Neural cell (in vitro differentiated cells): ENCODE results near the gene CXCL16.

Experiments
- CTCF ChIP-seq: fragments of 450-650 bp; IDR thresholded peaks from 2 replicates; pipeline ENCODE4 v1.5.1; 2014; ENCODE audit warnings: antibody characterized with exemption, mild to moderate bottlenecking, moderate library complexity; ENCODE audit not compliant: poor library complexity, severe bottlenecking
- EZH2 ChIP-seq: fragments of 200-600, 300-800 bp; shearing (Covaris generic), sonication (generic); IDR thresholded peaks from 2 replicates; pipeline ENCODE4 v1.6.1; 2014; ENCODE audit warnings: antibody characterized with exemption, low read length, borderline replicate concordance, mild to moderate bottlenecking; ENCODE audit not compliant: insufficient read depth, poor library complexity, severe bottlenecking
- POLR2AphosphoS5 ChIP-seq: IDR thresholded peaks from 2 replicates; pipeline ENCODE4 v1.6.1; 2012
- RAD21 ChIP-seq: fragments of 450-650 bp; conservative IDR thresholded peaks from 2 replicates; pipeline ENCODE4 v1.6.1; 2014; ENCODE audit warnings: antibody characterized with exemption, mild to moderate bottlenecking, moderate library complexity
- REST ChIP-seq: IDR thresholded peaks from 2 replicates; pipeline ENCODE4 v1.6.1; 2012; ENCODE audit warnings: borderline replicate concordance

- TF ChIP-seq REST (no peak), POLR2AphosphoS5 (no peak), EZH2 (no peak), CTCF (no peak), RAD21 (no peak)
Observed at GRCh38 chr17:4766723-4767122, 27.0 kb upstream of the CXCL16 start.
